Cardiac muscle cell (in vitro differentiated cells and primary cell): ENCODE results near the gene SPATA18. TPM values are rescaled to one million over a fixed set of nuclear protein-coding genes. Genes with fewer than 3 reads are reported as not detected.
A peak's percentile ranks its signal among the peaks of the same experiment; 100 is the strongest.

ENCODE experiments used
- DNase-seq, 2 donors: peaks; one replicate each; pipeline versions ENCODE4 v3.0.0 to v3.0.0-alpha.2; 2010 to 2017; ENCODE audit warnings: low read depth in 1 of 2, low spot score in 1 of 2
- H3K27ac ChIP-seq: fragments of 200-600 bp; sonication (generic); 2 replicates; pipeline ENCODE4 v1.5.1; 2016
- H3K27me3 ChIP-seq: fragments of 200-600 bp; sonication (generic); 2 replicates; pipeline ENCODE4 v1.6.0; 2016; ENCODE audit warnings: control low read depth
- H3K36me3 ChIP-seq: fragments of 200-600 bp; sonication (generic); 2 replicates; pipeline ENCODE4 v1.5.1; 2016; ENCODE audit warnings: control low read depth
- H3K4me1 ChIP-seq: fragments of 200-600 bp; sonication (generic); 2 replicates; pipeline ENCODE4 v1.8.1; 2017; ENCODE audit warnings: low read depth, mild to moderate bottlenecking, mixed run types
- H3K4me3 ChIP-seq: fragments of 200-600 bp; sonication (generic); 2 replicates; pipeline ENCODE4 v1.5.1; 2016; ENCODE audit warnings: mild to moderate bottlenecking
- H3K9me3 ChIP-seq: fragments of 200-600 bp; sonication (generic); 2 replicates; pipeline ENCODE4 v1.5.1; 2017; ENCODE audit warnings: low read depth, mild to moderate bottlenecking, control low read depth
- polyA plus RNA-seq: library from polyadenylated mRNA; unstranded; fragments of >200 nt; fragmentation: Nextera tagmentation; extraction: Ambion mirVana; gene quantifications from 2 replicates; pipeline ENCODE4 v1.2.1, GENCODE V29; 2016
- total RNA-seq: library from RNA; depleted of rRNA; stranded (reverse); fragments of >200 nt; gene quantifications from 2 replicates; pipeline ENCODE4 v1.2.3, GENCODE V29; 2016
- TF ChIP-seq, protein P1 (sequence below): IDR thresholded peaks from 2 replicates; pipeline ENCODE4 v1.5.1; 2012; ENCODE audit warnings: low read depth, mild to moderate bottlenecking, low read length

SPATA18 gene
- total and polyA plus RNA-seq, 2 experiments from 2014 or later: 5.5 to 17.2 TPM

DNA sequence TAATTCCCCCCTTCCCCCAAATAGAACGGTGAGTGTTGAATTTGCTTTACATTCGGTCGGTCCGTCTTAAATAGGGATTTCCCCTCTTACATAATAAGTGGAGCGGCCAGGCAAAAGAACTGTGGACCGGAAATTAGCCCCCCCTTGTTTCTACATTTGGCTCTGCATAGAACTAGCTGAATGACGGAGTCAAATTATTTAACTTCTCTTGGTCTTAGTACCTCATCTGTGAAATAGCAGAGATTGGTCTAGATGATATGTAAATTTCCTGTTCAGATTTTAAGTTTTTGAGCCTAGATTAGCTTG is 1.3 kb downstream of the SPATA18 start:
- Histone ChIP-seq H3K36me3 (no peaks in the 10 kb centered on the region), H3K27ac (no peak overlapping the region), H3K27me3 (peaks cover 21% of the 10 kb centered on the region), H3K9me3 (no peaks in the 10 kb centered on the region), H3K4me1 (peaks cover 16% of the 10 kb centered on the region), H3K4me3 (peak overlapping the region; percentile 65)
- DNase-seq: peak; percentile 8 to 63
- TF ChIP-seq, protein P1, sequence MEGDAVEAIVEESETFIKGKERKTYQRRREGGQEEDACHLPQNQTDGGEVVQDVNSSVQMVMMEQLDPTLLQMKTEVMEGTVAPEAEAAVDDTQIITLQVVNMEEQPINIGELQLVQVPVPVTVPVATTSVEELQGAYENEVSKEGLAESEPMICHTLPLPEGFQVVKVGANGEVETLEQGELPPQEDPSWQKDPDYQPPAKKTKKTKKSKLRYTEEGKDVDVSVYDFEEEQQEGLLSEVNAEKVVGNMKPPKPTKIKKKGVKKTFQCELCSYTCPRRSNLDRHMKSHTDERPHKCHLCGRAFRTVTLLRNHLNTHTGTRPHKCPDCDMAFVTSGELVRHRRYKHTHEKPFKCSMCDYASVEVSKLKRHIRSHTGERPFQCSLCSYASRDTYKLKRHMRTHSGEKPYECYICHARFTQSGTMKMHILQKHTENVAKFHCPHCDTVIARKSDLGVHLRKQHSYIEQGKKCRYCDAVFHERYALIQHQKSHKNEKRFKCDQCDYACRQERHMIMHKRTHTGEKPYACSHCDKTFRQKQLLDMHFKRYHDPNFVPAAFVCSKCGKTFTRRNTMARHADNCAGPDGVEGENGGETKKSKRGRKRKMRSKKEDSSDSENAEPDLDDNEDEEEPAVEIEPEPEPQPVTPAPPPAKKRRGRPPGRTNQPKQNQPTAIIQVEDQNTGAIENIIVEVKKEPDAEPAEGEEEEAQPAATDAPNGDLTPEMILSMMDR: no peak

DNA sequence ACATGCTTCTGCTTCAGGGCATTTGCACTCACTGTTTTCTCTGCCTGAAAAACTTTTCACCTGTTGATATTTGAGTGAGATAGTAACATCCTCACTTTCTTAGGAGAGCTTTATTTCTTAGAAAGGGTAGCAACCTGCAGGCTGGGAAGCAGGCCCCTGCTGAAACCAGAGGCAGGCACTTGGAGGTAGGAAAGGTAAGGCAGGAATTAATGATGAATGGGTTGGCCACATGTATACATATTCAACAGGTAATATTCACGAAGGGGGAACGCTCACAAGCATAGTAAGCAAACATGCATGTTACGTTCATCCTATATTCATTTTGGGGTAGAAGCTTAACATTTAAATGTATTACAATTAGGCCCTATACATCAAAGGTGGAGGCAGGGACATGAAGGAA is 3.1 kb downstream of the SPATA18 start:
- H3K4me1 ChIP-seq: peaks cover 16% of the 10 kb centered on the region
- H3K27me3 ChIP-seq: peaks cover 19% of the 10 kb centered on the region
- TF ChIP-seq, protein P1: no peak
- H3K4me3 ChIP-seq: no peak overlapping the region
- no peaks in the 10 kb centered on the region for H3K36me3 ChIP-seq
- no peaks in the 10 kb centered on the region for H3K9me3 ChIP-seq
- H3K27ac ChIP-seq: no peak overlapping the region
- DNase-seq: no peak

DNA sequence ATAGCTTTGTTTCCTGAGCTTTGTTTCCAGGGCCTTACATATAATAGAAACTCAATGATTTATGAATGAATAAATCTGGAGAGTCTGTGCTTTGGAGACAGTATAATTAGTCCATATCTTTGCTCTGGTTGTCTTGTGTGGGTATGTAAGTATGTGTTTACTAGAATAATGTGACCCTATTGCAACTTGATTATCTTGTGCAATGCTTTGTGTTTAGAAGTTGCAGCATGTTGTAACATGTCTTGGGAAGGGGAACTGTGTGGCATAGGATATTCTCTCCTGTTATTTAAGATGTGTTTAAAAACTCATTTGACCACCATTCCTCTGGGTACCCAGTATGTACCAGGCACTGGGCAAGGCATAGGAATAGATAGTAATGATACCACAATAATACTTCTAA is 6.1 kb downstream of the SPATA18 start:
- peaks cover 15% of the 10 kb centered on the region for H3K4me1 ChIP-seq
- DNase-seq: no peak
- H3K27ac ChIP-seq: no peak overlapping the region
- H3K9me3 ChIP-seq: no peaks in the 10 kb centered on the region
- TF ChIP-seq, protein P1: no peak
- no peak overlapping the region for H3K4me3 ChIP-seq
- no peaks in the 10 kb centered on the region for H3K36me3 ChIP-seq
- no peaks in the 10 kb centered on the region for H3K27me3 ChIP-seq

DNA sequence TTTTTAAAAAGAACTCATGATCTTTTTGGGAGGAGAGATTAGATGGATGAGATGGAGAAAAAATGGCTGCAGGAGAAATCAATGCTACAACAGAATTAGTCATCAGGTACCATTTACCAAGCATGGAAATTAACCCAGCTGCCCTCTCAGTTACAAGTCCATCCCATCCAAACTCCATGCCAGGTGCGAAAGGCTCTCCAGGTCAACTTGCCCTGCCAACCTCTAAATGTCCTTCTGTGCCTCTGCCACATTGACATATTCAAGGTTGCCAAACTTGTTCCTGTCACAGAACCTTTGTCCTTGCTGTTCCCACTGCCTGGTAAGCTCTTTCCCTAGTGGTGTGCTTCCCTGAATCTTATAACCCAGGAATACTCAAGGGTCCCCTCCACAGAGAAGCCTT is 7.2 kb downstream of the SPATA18 start:
- H3K27me3 ChIP-seq: no peaks in the 10 kb centered on the region
- no peak overlapping the region for H3K27ac ChIP-seq
- TF ChIP-seq, protein P1: no peak
- H3K4me3 ChIP-seq: no peak overlapping the region
- no peaks in the 10 kb centered on the region for H3K36me3 ChIP-seq
- no peaks in the 10 kb centered on the region for H3K9me3 ChIP-seq
- peaks cover 8% of the 10 kb centered on the region for H3K4me1 ChIP-seq
- DNase-seq: no peak

DNA sequence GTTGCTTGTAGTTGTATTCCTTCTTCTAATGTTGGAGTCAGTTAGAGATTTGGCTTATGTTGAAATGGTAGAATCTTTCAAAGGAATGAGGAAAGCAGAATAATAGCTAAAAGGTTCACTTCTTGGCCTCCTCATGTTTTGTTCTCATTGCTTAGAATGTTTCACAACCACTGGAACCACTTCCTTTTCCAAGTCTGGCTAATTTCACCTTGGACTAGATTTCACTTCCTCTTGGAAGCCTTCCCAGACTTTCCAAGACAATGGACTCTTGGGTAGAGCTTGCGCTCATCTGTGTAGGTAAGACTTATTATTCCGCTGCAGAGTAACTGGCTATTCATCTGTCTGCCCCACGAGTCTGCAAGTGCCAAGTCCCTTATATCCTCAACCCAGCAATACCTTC is 8.3 kb downstream of the SPATA18 start:
- no peak overlapping the region for H3K4me3 ChIP-seq
- TF ChIP-seq, protein P1: no peak

DNA sequence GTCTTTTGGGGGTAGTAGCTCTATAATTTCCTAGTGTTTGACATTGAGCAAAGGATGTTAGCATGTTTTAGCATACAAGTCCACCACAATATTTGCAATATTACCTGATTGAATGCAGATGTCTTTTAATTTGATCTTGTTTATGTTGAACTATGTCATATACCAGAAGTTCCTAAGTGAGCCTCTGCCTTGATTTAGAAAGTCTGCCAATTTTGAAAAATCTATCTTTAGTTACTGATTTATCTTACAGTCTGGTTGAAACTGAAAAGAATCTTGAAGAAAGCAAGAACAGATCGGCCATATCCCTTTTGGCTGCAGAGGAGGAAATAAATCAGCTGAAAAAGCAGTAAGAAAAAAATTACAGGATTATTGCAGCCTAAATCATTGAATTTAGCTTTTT is 18.5 kb downstream of the SPATA18 start:
- no peak overlapping the region for H3K4me3 ChIP-seq
- H3K4me1 ChIP-seq: no peaks in the 10 kb centered on the region
- no peaks in the 10 kb centered on the region for H3K36me3 ChIP-seq
- no peaks in the 10 kb centered on the region for H3K27me3 ChIP-seq
- TF ChIP-seq, protein P1: no peak
- H3K27ac ChIP-seq: no peak overlapping the region
- no peaks in the 10 kb centered on the region for H3K9me3 ChIP-seq
- DNase-seq: no peak

More for the DNA sequence above, 8.3 kb downstream of the SPATA18 start:
- no peak overlapping the region for H3K27ac ChIP-seq
- no peaks in the 10 kb centered on the region for H3K36me3 ChIP-seq
- H3K4me1 ChIP-seq: no peaks in the 10 kb centered on the region
- DNase-seq: peak in 1 of 2 donors; percentile 95
- H3K27me3 ChIP-seq: no peaks in the 10 kb centered on the region
- no peaks in the 10 kb centered on the region for H3K9me3 ChIP-seq
